Measurements from ENCODE around the gene GRID1. TPM values are rescaled to one million over a fixed set of nuclear protein-coding genes. Genes with fewer than 3 reads are reported as not detected.

GRID1 gene
- total RNA-seq, 1 donor from 2014 or later: 7.1 TPM

DNA sequence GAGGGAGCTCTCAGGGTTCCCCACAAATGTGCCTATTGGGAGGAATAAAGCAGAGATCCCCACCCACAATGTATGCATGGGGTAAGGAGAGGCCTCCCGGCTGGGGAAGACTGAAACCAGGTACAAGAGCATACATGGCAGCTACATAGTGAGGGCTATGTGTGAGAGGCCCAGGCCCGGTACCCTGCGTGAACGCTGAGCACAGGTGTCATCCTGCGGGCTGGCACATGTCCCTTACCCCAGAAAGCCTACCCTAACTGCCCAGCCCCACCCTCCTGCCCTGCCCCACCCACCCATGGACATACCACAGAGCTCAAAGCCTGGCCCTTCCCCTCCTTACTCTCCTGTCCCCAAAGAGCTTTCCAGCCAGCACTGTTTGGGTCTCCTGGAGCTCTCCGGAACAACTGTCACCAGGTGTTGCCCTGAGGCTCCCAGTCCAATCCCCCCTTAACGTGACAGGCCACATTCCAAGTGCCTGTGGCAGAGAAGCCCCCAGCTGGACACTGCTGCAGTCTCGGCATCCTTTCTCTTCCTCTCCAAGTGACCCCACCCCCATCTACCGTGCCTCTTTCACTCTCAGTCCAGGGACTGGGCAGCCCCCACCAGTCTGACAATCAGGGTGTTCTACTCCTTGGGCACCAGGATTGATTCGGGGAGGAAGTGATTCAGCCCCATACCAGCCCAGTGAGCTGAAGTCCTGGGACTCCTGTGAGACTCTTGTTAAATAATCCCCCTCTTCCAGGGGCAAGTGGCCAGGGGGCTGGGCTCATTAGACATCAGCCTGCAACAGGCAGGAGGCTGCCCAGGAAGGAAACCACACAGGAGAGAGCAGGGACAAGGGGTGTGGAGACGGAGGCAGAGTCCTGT lies 19.6 kb downstream of the GRID1 start:
- no peak for DNase-seq (ENCODE audit: extremely low spot score in 2 of 2)
- Histone ChIP-seq H3K27ac (no peak overlapping the region), H3K27me3 (no peaks in the 10 kb centered on the region), H3K36me3 (no peaks in the 10 kb centered on the region), H3K4me3 (no peak overlapping the region), H3K9me3 (no peaks in the 10 kb centered on the region), H3K4me1 (no peaks in the 10 kb centered on the region)
- TF ChIP-seq POLR2A (IDR thresholded peaks at IDR 0.05) (no peak), POLR2AphosphoS5 (IDR thresholded peaks at IDR 0.05; ENCODE audit: insufficient read depth in 1 of 2, low read depth in 1 of 2) (no peak)
- TF ChIP-seq, protein P1, sequence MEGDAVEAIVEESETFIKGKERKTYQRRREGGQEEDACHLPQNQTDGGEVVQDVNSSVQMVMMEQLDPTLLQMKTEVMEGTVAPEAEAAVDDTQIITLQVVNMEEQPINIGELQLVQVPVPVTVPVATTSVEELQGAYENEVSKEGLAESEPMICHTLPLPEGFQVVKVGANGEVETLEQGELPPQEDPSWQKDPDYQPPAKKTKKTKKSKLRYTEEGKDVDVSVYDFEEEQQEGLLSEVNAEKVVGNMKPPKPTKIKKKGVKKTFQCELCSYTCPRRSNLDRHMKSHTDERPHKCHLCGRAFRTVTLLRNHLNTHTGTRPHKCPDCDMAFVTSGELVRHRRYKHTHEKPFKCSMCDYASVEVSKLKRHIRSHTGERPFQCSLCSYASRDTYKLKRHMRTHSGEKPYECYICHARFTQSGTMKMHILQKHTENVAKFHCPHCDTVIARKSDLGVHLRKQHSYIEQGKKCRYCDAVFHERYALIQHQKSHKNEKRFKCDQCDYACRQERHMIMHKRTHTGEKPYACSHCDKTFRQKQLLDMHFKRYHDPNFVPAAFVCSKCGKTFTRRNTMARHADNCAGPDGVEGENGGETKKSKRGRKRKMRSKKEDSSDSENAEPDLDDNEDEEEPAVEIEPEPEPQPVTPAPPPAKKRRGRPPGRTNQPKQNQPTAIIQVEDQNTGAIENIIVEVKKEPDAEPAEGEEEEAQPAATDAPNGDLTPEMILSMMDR (IDR thresholded peaks at IDR 0.05): no peak
- intact Hi-C loops (cut with DNase I): no loop called here

DNA sequence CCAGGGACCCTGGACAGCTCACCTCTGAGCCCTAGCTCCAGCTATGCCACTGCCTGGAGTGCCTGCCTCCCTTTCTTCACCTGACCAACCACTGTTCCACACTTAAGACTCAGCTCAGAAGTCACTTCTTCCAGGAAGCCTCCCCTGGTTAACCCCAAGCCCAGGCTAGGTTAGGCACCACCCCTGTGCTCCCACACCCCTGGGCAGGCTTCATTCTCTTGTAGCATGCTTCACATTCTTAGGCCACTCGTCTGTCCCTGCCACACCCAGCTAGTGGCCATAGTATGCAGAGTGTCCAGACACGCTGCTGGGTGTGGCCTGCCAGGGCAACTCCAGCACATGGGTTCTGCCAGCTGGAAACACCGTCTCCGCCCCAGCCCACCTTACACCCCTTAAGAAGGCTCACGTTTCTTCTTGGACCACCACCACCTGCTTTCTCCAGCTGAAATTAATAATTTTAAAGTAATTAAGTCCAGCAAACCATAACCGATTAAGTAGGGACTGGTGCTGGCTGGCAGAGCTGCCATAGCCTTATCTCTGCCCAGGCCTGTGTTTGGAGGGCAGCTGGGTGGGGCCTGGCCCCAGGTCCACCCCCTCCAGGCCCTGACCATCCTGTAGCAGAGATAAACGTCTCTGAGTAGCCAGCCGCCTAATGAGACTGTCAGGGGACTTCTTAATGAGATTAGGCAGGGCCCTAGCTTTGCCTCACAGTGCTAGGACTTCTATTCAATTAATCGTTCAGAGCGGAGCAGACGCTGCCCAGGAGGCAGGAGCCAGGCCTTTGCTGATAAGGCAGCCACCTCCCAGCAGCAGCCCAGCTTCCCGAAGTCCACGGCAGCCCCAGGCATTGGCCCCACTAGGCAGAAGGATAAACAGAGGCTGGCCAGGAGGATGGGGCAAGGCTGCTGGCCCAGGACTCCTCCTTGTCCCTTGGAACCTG lies 20.5 kb downstream of the GRID1 start:
- no peak for DNase-seq (ENCODE audit: extremely low spot score in 2 of 2)
- intact Hi-C loops (cut with DNase I): no loop called here
- TF ChIP-seq POLR2A (IDR thresholded peaks at IDR 0.05) (no peak), POLR2AphosphoS5 (IDR thresholded peaks at IDR 0.05; ENCODE audit: insufficient read depth in 1 of 2, low read depth in 1 of 2) (no peak)
- TF ChIP-seq, protein P1 (IDR thresholded peaks at IDR 0.05): no peak
- Histone ChIP-seq H3K9me3 (no peaks in the 10 kb centered on the region), H3K4me3 (no peak overlapping the region), H3K36me3 (no peaks in the 10 kb centered on the region), H3K4me1 (no peaks in the 10 kb centered on the region), H3K27ac (no peak overlapping the region), H3K27me3 (no peaks in the 10 kb centered on the region)

DNA sequence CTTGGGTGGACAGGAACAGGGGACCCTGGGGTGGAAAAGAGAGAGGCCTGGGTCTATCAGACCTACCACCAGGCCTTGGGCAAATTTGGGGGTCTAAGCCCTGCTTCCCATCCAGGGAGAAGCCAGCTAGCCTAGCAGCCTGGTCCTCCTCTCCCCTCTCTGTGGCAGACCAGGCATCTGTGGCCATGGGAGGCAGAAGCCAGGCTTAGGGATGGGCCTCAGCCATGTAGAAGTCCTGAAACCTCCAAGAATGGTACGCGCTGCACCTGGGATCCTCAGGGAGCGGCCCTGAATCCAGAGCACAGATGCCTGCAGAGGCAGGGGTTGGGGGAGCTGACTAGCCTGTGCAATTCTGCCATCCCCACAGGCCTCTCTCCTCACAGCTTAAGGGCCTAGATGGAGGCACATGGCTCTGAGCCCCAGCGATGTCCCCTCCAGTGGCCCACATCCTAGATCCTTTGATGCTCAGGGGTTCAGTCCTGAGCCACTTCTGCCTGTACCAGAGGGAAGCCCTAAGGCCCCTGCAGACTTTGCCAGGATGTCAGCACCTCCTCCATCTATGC lies 21.2 kb downstream of the GRID1 start:
- Histone ChIP-seq H3K4me1 (no peaks in the 10 kb centered on the region), H3K4me3 (no peak overlapping the region), H3K27me3 (no peaks in the 10 kb centered on the region), H3K36me3 (no peaks in the 10 kb centered on the region), H3K27ac (no peak overlapping the region), H3K9me3 (no peaks in the 10 kb centered on the region)
- intact Hi-C loops (cut with DNase I): no loop called here
- no peak for DNase-seq (ENCODE audit: extremely low spot score in 2 of 2)
- TF ChIP-seq POLR2AphosphoS5 (IDR thresholded peaks at IDR 0.05; ENCODE audit: insufficient read depth in 1 of 2, low read depth in 1 of 2) (no peak), POLR2A (IDR thresholded peaks at IDR 0.05) (no peak)
- TF ChIP-seq, protein P1 (IDR thresholded peaks at IDR 0.05): no peak

DNA sequence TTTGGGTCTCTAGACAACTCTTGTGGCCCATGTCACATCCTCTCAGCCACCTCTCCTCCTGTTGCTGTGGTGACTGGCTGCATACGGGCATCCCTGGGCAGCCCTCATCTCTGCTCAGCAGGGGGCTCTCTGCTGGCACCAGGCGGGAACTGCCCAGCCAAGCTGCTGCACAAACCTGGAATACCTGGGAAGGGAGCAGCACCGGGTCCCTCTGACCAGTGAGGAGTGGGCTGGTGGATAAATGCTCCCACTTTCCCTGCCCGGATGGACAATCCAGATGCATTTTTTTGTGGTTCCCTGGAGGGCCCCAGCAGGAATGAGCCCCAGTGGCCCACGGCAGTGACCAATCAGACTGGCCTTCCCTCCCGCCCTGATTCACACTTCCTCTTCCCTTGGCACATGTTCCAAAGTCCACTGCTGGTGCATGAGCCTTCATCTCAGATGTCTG lies 21.9 kb downstream of the GRID1 start:
- DNase-seq (ENCODE audit: extremely low spot score in 2 of 2): no peak
- intact Hi-C loops (cut with DNase I): no loop called here

More for the DNA sequence above, 21.9 kb downstream of the GRID1 start:
- H3K27me3 ChIP-seq: no peaks in the 10 kb centered on the region
- H3K4me3 ChIP-seq: no peak overlapping the region
- no peaks in the 10 kb centered on the region for H3K4me1 ChIP-seq
- H3K9me3 ChIP-seq: no peaks in the 10 kb centered on the region
- no peaks in the 10 kb centered on the region for H3K36me3 ChIP-seq
- TF ChIP-seq, protein P1 (IDR thresholded peaks at IDR 0.05): no peak
- no peak for TF ChIP-seq POLR2A (IDR thresholded peaks at IDR 0.05)
- TF ChIP-seq POLR2AphosphoS5 (IDR thresholded peaks at IDR 0.05; ENCODE audit: insufficient read depth in 1 of 2, low read depth in 1 of 2): no peak
- no peak overlapping the region for H3K27ac ChIP-seq
